Esophagus muscularis mucosa (tissue), 4 donors: ENCODE data around the gene YPEL4. TPM values are rescaled to one million over a fixed set of nuclear protein-coding genes. Genes with fewer than 3 reads are reported as not detected.

Experiments
- DNase-seq: peaks from one replicate; pipeline ENCODE4 v3.0.0-alpha.2; 2017; ENCODE audit errors: extremely low spot score
- H3K27ac ChIP-seq, 4 donors: fragments of 200-600 bp; sonication (generic); replicated peaks in 1 of 4; 1 replicate in 3 of 4; 2 replicates in 1 of 4; pipeline ENCODE4 v1.5.1; 2016 to 2019; ENCODE audit warnings: mild to moderate bottlenecking in 1 of 4
- H3K27me3 ChIP-seq, 4 donors: fragments of 200-600 bp; sonication (generic); one replicate each; pipeline versions ENCODE4 v1.5.1 to v1.6.0; 2016 to 2019
- H3K36me3 ChIP-seq, 4 donors: fragments of 200-600 bp; sonication (generic); one replicate each; pipeline ENCODE4 v1.5.1; 2016 to 2019
- H3K4me1 ChIP-seq, 4 donors: fragments of 200-600 bp; sonication (generic); one replicate each; pipeline ENCODE4 v1.5.1; 2016 to 2019
- H3K4me3 ChIP-seq, 4 donors: fragments of 200-600 bp; sonication (generic); 1 replicate in 2 of 4; 2 replicates in 2 of 4; pipeline ENCODE4 v1.5.1; 2016 to 2019; ENCODE audit warnings: mild to moderate bottlenecking in 4 of 4, moderate library complexity in 1 of 4
- H3K9me3 ChIP-seq, 4 donors: fragments of 200-600 bp; sonication (generic); 1 replicate in 3 of 4; 2 replicates in 1 of 4; pipeline ENCODE4 v1.5.1; 2016 to 2019
- EP300 ChIP-seq: sonication (generic); formaldehyde crosslinking; IDR thresholded peaks from one replicate; pipeline ENCODE4 v1.6.1; 2017; ENCODE audit warnings: antibody characterized with exemption
- POLR2A ChIP-seq: fragments of 450-650 bp; IDR thresholded peaks from one replicate; pipeline ENCODE4 v1.6.1; 2017; ENCODE audit warnings: antibody characterized with exemption, moderate library complexity, mild to moderate bottlenecking, low read depth
- POLR2AphosphoS5 ChIP-seq, 2 donors: sonication (generic); formaldehyde crosslinking; IDR thresholded peaks; one replicate each; pipeline ENCODE4 v1.6.1; 2017; ENCODE audit warnings: antibody characterized with exemption in 2 of 2
- WGBS: methylation state at CpG from one replicate; pipeline ENCODE4 v1.1.5; 2018; 5-methylcytosine and 5-hydroxymethylcytosine counted together
- intact Hi-C: fragments of 100-400 bp; cut with DNase I; formaldehyde crosslinking; loops from one replicate; pipeline ENCODE4 v1.15.1; 2023
- total RNA-seq, 4 donors: library from RNA; depleted of rRNA; stranded (reverse); fragments of >200 nt; gene quantifications; one replicate each; pipeline versions ENCODE4 v1.1.0 to v1.2.1, GENCODE V29; 2016
- TF ChIP-seq, protein P1 (sequence below), 3 experiments: fragments of 200-600 bp in 2 of 3; fragments of 450-650 bp in 1 of 3; sonication (generic) in 2 of 3; IDR thresholded peaks; one replicate each; pipeline ENCODE4 v1.5.1; 2017 to 2019; ENCODE audit warnings: antibody characterized with exemption in 3 of 3, mild to moderate bottlenecking in 2 of 3, moderate library complexity in 1 of 3

YPEL4 gene
- total RNA-seq, 4 donors from 2014 or later = 0.50 to 2.5 (median 1.0) TPM

DNA sequence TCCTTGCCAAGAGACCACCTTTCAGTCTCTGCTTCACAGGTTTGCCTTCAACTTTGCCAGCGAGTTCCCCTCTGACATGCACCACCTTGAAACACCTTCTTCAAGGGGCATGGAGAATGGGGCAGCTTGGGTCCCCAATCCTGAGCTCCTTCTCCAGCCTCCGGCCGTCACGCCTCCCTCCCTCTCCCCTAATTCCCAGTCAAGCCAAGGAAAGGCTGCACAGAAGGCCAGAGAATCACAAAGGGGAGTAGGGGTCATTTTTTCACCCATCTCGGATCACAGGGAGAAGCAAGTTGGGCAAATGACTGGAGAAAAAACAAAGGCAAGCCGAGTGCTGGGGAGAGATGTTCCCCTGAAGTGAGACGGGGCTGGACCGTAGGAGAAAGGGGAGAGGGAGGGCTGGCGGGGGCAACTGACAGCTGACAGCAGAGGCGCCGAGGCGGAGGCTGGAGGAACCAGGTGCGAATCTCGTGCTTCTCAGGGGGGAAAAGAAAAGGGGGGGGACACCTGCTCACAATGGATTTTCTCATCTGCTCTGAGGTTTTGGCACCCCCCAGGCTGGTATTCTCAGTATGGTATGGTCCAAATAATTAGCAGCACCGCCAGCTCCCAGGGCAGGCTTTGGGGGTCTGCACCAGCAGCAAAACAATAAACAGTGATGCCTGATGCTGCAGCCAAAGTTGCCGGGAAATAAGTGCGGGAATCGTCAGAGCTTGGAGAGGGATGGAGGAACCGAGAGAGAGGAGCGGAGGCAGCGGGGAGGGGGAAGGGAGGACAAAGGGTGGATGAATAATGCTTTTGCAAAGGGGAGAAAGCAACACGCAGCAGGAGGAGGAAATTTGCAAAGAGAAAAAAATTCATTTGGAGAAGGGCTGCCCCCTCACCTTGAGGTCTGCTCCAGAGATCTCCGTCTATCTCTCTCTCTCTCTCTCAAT is 644 bp downstream of the YPEL4 start:
- H3K27ac ChIP-seq = peak overlapping the region in 3 of 4 donors; percentile 21 to 27 (median 21)
- no peak for DNase-seq
- intact Hi-C loops = loop anchor here (10.0 kb wide), 2 partner anchors 194 to 304 kb away; no protein-coding TSS in a partner anchor
- H3K27me3 ChIP-seq = peaks cover 5 to 75% (median 36%) of the 10 kb centered on the region in 4 donors
- no peaks in the 10 kb centered on the region for H3K9me3 ChIP-seq
- no peaks in the 10 kb centered on the region for H3K36me3 ChIP-seq
- H3K4me3 ChIP-seq = peak overlapping the region; percentile 43 to 63 (median 50)
- peaks cover 53 to 65% (median 63%) of the 10 kb centered on the region in 4 donors for H3K4me1 ChIP-seq
- WGBS = under 1% methylated on average over 21 of the region's 23 CpGs
- TF ChIP-seq EP300 (no peak), POLR2A (no peak), POLR2AphosphoS5 (IDR thresholded peaks at IDR 0.05) (no peak)
- TF ChIP-seq, protein P1, sequence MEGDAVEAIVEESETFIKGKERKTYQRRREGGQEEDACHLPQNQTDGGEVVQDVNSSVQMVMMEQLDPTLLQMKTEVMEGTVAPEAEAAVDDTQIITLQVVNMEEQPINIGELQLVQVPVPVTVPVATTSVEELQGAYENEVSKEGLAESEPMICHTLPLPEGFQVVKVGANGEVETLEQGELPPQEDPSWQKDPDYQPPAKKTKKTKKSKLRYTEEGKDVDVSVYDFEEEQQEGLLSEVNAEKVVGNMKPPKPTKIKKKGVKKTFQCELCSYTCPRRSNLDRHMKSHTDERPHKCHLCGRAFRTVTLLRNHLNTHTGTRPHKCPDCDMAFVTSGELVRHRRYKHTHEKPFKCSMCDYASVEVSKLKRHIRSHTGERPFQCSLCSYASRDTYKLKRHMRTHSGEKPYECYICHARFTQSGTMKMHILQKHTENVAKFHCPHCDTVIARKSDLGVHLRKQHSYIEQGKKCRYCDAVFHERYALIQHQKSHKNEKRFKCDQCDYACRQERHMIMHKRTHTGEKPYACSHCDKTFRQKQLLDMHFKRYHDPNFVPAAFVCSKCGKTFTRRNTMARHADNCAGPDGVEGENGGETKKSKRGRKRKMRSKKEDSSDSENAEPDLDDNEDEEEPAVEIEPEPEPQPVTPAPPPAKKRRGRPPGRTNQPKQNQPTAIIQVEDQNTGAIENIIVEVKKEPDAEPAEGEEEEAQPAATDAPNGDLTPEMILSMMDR (IDR thresholded peaks at IDR 0.05) = no peak

DNA sequence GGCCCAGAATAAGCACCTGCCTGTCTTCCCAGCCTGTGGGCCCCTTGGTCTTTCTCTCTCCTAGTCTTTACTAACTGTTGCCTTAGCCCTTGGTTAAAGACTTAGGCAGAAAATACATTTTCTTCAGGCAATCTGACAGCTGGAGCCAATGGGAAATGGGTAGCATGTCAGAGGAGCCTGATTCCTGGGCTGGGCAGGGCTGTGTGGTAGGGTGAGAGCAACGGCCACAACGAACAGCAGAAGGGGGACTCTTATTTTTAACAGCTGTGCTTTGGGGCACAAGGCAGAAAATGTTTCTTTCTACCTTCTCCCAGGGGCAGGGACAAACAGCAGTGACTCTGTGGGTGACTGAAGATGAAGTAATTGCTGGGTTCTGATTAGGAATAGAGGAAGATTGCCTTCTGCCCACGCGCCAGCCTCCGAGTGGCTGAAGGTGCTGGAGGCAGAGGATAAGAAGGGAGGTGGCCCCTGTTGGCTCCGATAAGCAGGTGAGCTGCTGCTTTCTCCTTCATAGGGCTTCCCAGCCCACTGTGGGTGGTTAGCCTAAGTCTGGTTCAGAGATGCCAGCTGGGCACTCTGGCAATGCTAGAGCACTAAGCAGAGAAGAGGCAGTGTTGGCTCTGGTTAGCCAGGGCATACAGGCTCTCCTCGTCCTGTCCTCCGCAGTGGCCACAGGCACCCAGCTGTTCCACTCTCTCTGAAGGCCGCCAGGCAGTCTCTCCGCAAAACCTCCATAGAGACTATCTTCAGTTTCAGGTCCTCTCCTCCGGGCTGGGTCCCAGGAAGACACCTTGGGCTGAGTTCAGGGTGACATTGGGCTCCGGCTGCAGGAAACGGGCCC is 1.5 kb downstream of the YPEL4 start:
- no peak for DNase-seq
- Histone ChIP-seq H3K27me3 (peaks cover 5 to 70% (median 36%) of the 10 kb centered on the region in 4 donors), H3K4me1 (peaks cover 53 to 68% (median 63%) of the 10 kb centered on the region in 4 donors), H3K9me3 (no peaks in the 10 kb centered on the region), H3K36me3 (no peaks in the 10 kb centered on the region), H3K4me3 (peak overlapping the region in 3 of 4 donors; percentile 49 to 63 (median 50)), H3K27ac (no peak overlapping the region)
- WGBS = 9% methylated on average over 9 of the region's 13 CpGs
- intact Hi-C loops = loop anchor here (10.0 kb wide), 2 partner anchors 193 to 303 kb away; no protein-coding TSS in a partner anchor
- TF ChIP-seq POLR2A = no peak
- no peak for TF ChIP-seq POLR2AphosphoS5 (IDR thresholded peaks at IDR 0.05)
- TF ChIP-seq, protein P1 (IDR thresholded peaks at IDR 0.05) = no peak
- no peak for TF ChIP-seq EP300

DNA sequence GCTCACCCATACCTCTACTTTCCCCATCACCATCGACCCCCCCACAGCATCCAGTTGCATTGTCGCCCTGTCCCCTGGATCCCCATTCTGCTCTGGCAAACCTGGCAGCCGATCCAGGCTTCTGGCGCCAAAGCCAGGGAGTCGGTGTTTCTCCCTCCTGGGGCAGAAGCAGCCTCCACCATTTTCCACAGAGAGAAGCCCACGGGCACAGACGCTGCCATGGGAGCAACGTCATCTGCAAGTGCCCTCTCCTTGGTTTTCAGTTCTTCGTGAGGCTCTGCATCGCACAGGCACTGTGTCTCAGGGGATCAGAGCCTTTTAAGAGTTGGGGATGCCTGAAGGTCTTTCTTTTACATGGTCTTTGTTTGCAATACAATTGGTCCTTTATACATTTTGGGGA is 2.3 kb downstream of the YPEL4 start:
- no peak for TF ChIP-seq POLR2AphosphoS5 (IDR thresholded peaks at IDR 0.05)
- TF ChIP-seq EP300 = no peak
- TF ChIP-seq, protein P1 (IDR thresholded peaks at IDR 0.05) = no peak
- TF ChIP-seq POLR2A = no peak
- intact Hi-C loops = loop anchor here (10.0 kb wide), 2 partner anchors 193 to 303 kb away; no protein-coding TSS in a partner anchor
- DNase-seq = no peak

DNA sequence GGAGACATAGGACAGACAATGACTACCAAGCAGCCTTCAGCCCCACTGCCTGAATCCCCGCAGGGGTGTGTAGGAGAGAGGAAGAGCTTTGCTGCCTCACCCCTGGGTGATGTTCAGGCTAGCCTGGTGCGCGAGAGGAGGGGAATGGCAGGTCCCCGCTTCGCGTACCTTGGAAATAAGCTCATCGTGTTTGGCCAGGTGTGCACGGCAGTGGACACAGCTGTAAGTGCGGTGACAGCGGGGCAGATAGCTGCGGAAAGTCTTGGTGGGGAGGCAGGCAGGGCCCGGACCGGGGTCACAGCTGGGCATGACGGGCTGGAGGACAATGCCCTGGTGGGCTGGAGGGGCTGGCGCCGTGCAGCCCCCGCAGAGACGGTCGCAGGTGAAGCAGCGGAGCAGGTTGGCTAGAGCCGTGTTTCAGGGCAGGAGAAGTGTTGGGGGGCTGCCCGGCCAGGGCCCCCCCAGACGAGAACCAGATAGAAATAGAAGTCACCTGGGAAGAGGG is 2.9 kb downstream of the YPEL4 start:
- H3K36me3 ChIP-seq = no peaks in the 10 kb centered on the region
- H3K4me1 ChIP-seq = peaks cover 53 to 68% (median 63%) of the 10 kb centered on the region in 4 donors
- WGBS = 9% methylated on average over 22 of the region's 23 CpGs
- H3K4me3 ChIP-seq = peak overlapping the region in 1 of 4 donors; percentile 6
- no peaks in the 10 kb centered on the region for H3K9me3 ChIP-seq
- DNase-seq = no peak
- no peak overlapping the region for H3K27ac ChIP-seq
- H3K27me3 ChIP-seq = peaks cover 5 to 60% (median 36%) of the 10 kb centered on the region in 4 donors
- intact Hi-C loops = loop anchor here (10.0 kb wide), 2 partner anchors 192 to 302 kb away; no protein-coding TSS in a partner anchor
- peak in 1 of 2 donors; percentile 27 for TF ChIP-seq POLR2AphosphoS5 (IDR thresholded peaks at IDR 0.05)
- TF ChIP-seq, protein P1 (IDR thresholded peaks at IDR 0.05) = no peak

More for the DNA sequence above, 2.3 kb downstream of the YPEL4 start:
- Histone ChIP-seq H3K36me3 (no peaks in the 10 kb centered on the region), H3K9me3 (no peaks in the 10 kb centered on the region), H3K27me3 (peaks cover 5 to 66% (median 36%) of the 10 kb centered on the region in 4 donors), H3K27ac (no peak overlapping the region), H3K4me1 (peaks cover 53 to 68% (median 63%) of the 10 kb centered on the region in 4 donors), H3K4me3 (peak overlapping the region in 1 of 4 donors; percentile 6)
- 3% methylated on average over 8 of the region's 10 CpGs for whole genome bisulfite sequencing
